HUES48 (cell line): ENCODE measurements around the gene ATXN7L2.

Experiments
- H3K27ac ChIP-seq: one replicate; pipeline ENCODE4 v1.7.0; 2013; ENCODE audit warnings: low read depth, low read length, inconsistent platforms
- H3K27me3 ChIP-seq: 2 replicates; pipeline ENCODE4 v1.6.1; 2013; ENCODE audit warnings: mild to moderate bottlenecking, low read length; ENCODE audit not compliant: control insufficient read depth, insufficient read depth
- H3K36me3 ChIP-seq: 2 replicates; pipeline ENCODE4 v1.6.1; 2013; ENCODE audit warnings: low read length; ENCODE audit not compliant: control insufficient read depth, insufficient read depth
- H3K4me1 ChIP-seq: 2 replicates; pipeline ENCODE4 v1.6.1; 2013; ENCODE audit warnings: mild to moderate bottlenecking, low read length; ENCODE audit not compliant: control insufficient read depth, insufficient read depth
- H3K4me3 ChIP-seq: 2 replicates; pipeline ENCODE4 v1.5.1; 2013; ENCODE audit warnings: mild to moderate bottlenecking, low read depth, low read length
- H3K9ac ChIP-seq: 2 replicates; pipeline ENCODE4 v1.6.1; 2013; ENCODE audit warnings: mild to moderate bottlenecking, low read depth, low read length, moderate library complexity
- H3K9me3 ChIP-seq: 2 replicates; pipeline ENCODE4 v1.6.1; 2013; ENCODE audit warnings: low read length; ENCODE audit not compliant: control insufficient read depth, insufficient read depth

ATXN7L2 gene

DNA sequence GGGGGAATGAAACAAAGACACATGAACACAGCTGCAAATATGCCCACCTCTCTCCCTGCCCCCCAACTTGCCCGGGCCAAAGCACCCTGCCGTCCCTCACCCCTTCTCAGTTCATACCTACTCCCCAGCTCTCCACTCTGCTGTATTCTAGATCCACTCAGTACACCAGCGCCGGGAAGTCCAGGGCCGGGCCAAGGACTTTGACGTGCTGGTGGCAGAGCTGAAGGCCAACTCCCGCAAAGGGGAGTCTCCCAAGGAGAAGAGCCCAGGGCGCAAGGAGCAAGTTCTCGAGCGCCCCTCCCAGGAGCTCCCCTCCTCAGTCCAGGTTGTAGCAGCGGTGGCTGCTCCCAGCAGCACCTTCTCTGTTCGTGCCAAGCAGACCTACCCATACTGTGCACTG lies 5.0 kb downstream of the ATXN7L2 start:
- H3K4me3 ChIP-seq = no peak overlapping the region
- H3K27me3 ChIP-seq = no peaks in the 10 kb centered on the region
- no peak overlapping the region for H3K27ac ChIP-seq
- H3K9me3 ChIP-seq = no peaks in the 10 kb centered on the region
- peaks cover 44% of the 10 kb centered on the region; the same call in 1 of the 2 replicates for H3K36me3 ChIP-seq
- peaks cover 8% of the 10 kb centered on the region; the same call in 1 of the 2 replicates for H3K4me1 ChIP-seq
- no peak overlapping the region for H3K9ac ChIP-seq

DNA sequence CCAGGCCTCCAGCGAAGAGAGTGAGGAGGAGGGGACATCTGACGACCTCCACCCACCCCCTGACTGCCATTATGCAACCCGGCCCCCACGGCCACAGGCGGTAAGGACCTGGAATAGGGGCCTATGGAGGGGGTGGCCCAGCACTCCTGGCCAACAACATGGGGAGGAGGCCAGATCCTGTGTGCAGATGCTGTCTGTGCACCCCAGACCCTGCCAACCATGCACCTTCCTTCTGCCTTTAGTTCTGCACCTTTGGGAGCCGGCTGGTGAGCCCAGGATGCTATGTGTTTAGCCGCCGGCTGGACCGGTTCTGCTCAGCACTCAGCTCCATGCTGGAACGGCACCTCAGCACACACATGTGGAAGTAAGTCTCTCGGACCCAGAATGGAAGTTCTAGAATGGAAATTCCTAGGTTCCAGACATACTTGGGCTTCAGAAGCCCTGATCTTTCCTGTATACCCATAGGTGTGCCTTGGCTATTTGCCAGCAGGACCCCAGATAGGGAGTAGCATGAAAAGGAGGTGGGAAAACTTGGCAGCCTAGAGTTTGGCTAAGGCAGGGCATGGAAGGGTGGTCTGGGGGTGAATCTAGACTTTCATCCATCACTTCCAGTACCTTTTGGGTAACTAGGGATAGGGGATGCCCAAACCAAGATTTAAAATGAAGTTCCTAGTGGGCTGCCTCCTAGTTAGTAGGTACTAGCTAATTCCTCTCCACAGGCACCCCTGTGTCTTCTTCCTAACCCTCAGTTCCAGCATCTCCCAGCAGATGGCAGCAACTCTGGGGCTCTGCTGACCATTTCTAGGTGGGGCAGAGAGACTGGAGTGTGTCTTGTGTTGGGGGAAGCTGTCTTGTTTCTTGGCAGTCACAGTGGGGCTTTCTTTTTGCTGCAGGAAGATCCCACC lies 6.6 kb downstream of the ATXN7L2 start:
- H3K27ac ChIP-seq = no peak overlapping the region
- H3K4me1 ChIP-seq = peaks cover 7% of the 10 kb centered on the region; the same call in 1 of the 2 replicates
- H3K4me3 ChIP-seq = no peak overlapping the region
- H3K27me3 ChIP-seq = no peaks in the 10 kb centered on the region
- H3K9me3 ChIP-seq = no peaks in the 10 kb centered on the region
- H3K36me3 ChIP-seq = peaks cover 44% of the 10 kb centered on the region; the same call in 1 of the 2 replicates
- H3K9ac ChIP-seq = no peak overlapping the region

DNA sequence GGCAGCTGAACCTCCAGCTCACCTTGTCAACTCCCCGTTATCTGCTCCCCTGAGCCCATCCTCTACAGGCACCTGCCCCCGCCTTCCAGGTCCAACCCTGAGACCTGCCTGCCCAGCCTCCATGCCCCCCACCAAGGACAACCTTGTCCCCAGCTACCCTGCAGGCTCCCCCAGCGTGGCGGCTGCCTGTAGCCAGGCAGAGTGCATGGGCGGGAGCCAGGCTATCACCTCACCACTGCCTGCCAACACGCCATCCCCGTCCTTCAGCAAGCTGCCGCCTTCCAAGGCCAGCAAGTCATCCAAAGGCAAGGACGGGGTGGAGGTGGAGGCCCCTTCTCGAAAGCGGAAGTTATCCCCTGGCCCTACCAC lies 7.2 kb downstream of the ATXN7L2 start:
- H3K4me1 ChIP-seq = 0 out of 2 replicates have a peak, but pooled peaks cover 3% of the 10 kb centered on the region
- no peak overlapping the region for H3K9ac ChIP-seq
- no peaks in the 10 kb centered on the region for H3K9me3 ChIP-seq
- H3K27ac ChIP-seq = no peak overlapping the region
- H3K4me3 ChIP-seq = no peak overlapping the region
- peaks cover 40% of the 10 kb centered on the region; the same call in 1 of the 2 replicates for H3K36me3 ChIP-seq
- H3K27me3 ChIP-seq = no peaks in the 10 kb centered on the region

DNA sequence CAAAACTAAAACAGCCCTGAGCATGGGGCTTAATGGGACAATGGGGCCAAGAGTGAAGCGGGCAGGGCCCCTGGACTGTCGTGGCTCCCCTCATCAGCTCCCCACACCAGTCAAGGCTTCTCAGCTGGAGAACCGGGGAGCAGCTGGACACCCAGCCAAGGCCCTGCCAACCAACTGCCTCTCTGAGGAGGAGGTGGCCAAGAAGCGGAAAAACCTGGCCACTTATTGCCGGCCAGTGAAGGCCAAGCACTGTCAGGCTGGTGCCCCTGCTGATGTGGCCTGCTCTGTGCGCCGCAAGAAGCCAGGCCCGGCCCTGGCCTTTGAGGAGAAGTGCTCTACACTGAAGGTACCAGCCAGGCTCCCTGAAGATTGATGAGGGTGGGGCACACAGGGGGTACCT lies 7.7 kb downstream of the ATXN7L2 start:
- Histone ChIP-seq H3K9me3 (no peaks in the 10 kb centered on the region), H3K27ac (no peak overlapping the region), H3K27me3 (no peaks in the 10 kb centered on the region), H3K4me1 (0 out of 2 replicates have a peak, but pooled peaks cover 3% of the 10 kb centered on the region), H3K4me3 (no peak overlapping the region), H3K9ac (no peak overlapping the region), H3K36me3 (peaks cover 36% of the 10 kb centered on the region; the same call in 1 of the 2 replicates)

DNA sequence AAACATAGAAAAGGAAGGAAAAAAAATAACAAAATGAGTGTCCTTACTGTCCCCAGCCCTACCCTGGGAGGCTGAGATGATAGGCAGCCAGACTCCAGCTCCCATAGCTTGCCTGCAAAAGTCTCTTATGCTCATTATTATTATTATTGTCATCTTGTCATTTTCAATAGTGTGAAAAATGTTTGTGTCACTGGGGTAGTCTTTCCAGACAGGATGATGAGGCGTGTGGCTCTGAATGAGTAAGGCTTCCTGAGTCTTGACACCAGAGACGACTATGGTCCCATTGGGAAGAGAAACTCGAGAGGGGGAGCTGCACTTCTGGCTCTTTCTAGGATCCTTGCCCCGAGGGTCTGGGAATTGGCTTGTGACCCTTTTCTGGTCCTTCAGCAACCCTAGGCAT lies 9.1 kb downstream of the ATXN7L2 start:
- peaks cover 8% of the 10 kb centered on the region; the same call in 1 of the 2 replicates for H3K4me1 ChIP-seq
- peaks cover 30% of the 10 kb centered on the region; the same call in 1 of the 2 replicates for H3K36me3 ChIP-seq
- no peak overlapping the region for H3K9ac ChIP-seq
- H3K9me3 ChIP-seq = no peaks in the 10 kb centered on the region
- H3K4me3 ChIP-seq = no peak overlapping the region
- H3K27ac ChIP-seq = no peak overlapping the region
- H3K27me3 ChIP-seq = no peaks in the 10 kb centered on the region

DNA sequence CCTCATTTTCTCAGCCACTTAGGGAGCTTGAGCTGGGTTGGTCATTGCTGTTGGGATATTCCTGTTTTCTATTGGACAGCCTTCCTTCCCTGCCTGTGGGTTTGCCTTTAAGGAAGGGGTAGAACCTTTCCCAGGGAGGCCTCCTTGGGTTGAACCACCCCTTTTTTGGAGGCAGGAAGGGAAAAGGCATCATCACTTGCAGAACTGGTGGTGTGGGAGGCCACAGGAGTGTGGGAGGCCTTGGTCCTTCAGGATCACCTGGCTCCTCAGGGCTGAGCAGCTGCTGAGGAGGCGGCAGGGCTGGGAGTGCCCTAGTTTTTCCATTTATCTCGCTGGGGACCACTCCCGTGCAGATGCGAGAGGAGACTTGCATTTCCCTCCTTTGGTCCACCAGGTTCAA lies 9.5 kb downstream of the ATXN7L2 start:
- H3K4me3 ChIP-seq = no peak overlapping the region
- H3K36me3 ChIP-seq = peaks cover 25% of the 10 kb centered on the region; the same call in 1 of the 2 replicates
- peaks cover 13% of the 10 kb centered on the region; the same call in 1 of the 2 replicates for H3K4me1 ChIP-seq
- H3K9me3 ChIP-seq = no peaks in the 10 kb centered on the region
- H3K27ac ChIP-seq = no peak overlapping the region
- H3K9ac ChIP-seq = no peak overlapping the region
- no peaks in the 10 kb centered on the region for H3K27me3 ChIP-seq

DNA sequence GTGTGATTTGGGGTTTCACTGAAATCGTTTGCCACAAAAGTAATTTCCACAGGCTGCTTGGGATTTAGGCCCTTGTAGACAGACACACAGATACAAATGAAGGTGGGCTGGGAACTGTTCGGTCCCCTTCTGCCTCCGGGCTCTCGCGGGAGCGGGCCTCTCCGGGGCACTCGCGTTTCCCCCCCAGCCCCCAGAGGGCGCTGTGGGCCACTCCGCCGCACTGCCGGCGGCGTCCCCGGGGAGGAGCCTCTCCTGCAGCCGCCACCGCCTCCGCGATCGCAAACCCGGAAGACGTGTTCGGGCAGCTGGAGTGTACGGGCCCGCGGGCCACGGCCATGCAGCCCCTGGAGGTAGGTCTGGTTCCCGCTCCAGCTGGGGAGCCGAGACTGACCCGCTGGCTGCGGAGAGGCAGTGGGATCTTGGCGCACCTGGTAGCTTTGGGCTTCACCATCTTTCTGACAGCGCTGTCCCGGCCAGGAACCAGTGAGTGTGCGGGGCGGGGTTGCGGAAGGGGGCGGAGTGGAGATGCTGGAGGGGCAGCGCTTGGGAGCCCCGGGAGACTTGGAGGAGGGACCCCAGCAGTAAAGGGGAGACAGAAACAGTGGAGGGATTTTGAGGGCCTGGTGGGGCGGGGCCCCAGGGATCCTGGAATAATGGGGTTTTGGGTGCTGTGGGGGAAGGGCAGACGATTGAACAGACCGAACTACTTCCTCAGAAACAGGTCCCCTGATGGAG lies 10.3 kb downstream of the ATXN7L2 start, which contains the start of gene CYB561D1:
Gene CYB561D1, plus strand, starts transcription at position 290 of the 735 bp plus-strand sequence. Its CDS starts 46 bp downstream, at position 336.
- H3K27me3 ChIP-seq = no peaks in the 10 kb centered on the region
- H3K4me1 ChIP-seq = peaks cover 17% of the 10 kb centered on the region
- peak within 1 kb of the TSS; percentile 96 for H3K4me3 ChIP-seq
- peak within 1 kb of the TSS; percentile 44 for H3K27ac ChIP-seq
- H3K36me3 ChIP-seq = peaks cover 22% of the 10 kb centered on the region; the same call in 1 of the 2 replicates
- no peaks in the 10 kb centered on the region for H3K9me3 ChIP-seq
- H3K9ac ChIP-seq = no peak within 1 kb of the TSS

DNA sequence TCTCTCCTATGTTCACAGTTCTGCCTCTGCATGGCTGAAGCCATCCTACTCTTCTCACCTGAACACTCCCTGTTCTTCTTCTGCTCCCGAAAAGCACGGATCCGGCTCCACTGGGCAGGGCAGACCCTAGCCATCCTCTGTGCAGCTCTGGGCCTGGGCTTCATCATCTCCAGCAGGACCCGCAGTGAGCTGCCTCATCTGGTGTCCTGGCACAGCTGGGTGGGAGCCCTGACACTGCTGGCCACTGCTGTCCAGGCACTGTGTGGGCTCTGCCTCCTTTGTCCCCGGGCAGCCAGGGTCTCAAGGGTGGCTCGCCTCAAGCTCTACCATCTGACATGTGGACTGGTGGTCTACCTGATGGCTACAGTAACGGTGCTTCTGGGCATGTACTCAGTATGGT lies 12.0 kb downstream of the ATXN7L2 start:
- peaks cover 13% of the 10 kb centered on the region; the same call in 1 of the 2 replicates for H3K36me3 ChIP-seq
- H3K27ac ChIP-seq = no peak overlapping the region
- no peak overlapping the region for H3K9ac ChIP-seq
- H3K9me3 ChIP-seq = no peaks in the 10 kb centered on the region
- no peaks in the 10 kb centered on the region for H3K27me3 ChIP-seq
- peaks cover 20% of the 10 kb centered on the region for H3K4me1 ChIP-seq
- no peak overlapping the region for H3K4me3 ChIP-seq

DNA sequence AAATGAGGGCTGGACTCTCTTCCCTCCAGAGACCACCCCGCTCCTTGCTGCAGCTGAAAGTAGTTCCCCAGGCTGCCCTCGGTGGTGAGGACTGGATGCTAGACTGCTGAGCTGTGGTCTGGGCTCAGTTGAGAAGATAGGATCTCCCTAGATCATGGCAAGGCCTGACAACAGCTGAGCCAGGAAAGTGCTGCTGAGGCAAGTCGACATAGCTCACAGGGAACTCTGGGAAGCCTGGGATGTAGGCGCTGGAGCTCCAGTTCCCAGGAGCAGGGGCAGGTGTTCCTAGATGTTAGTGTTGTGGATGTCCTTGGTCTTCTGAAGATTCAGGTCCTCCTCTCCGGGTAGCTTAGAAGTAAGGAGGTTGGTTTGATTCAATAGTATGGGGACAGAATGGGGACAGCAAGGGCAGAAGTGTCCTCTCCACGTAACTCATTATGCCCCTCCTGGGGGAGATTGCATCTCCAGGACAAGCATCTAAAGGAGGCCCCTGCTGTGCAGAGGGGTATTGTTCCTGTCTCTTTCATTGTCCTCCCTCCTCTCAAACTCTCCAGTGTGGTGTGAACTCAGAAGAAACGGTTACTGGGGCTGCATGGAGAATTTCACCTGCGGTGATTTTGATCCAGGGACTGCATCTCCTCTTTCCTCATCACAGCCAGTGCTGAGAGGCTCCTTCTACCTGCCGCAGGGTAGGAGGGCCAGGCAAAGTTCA lies 13.9 kb downstream of the ATXN7L2 start:
- Histone ChIP-seq H3K4me3 (no peak overlapping the region), H3K9ac (no peak overlapping the region), H3K27me3 (no peaks in the 10 kb centered on the region), H3K4me1 (peaks cover 20% of the 10 kb centered on the region), H3K27ac (peak overlapping the region; percentile 57), H3K9me3 (no peaks in the 10 kb centered on the region), H3K36me3 (no peaks in the 10 kb centered on the region)

DNA sequence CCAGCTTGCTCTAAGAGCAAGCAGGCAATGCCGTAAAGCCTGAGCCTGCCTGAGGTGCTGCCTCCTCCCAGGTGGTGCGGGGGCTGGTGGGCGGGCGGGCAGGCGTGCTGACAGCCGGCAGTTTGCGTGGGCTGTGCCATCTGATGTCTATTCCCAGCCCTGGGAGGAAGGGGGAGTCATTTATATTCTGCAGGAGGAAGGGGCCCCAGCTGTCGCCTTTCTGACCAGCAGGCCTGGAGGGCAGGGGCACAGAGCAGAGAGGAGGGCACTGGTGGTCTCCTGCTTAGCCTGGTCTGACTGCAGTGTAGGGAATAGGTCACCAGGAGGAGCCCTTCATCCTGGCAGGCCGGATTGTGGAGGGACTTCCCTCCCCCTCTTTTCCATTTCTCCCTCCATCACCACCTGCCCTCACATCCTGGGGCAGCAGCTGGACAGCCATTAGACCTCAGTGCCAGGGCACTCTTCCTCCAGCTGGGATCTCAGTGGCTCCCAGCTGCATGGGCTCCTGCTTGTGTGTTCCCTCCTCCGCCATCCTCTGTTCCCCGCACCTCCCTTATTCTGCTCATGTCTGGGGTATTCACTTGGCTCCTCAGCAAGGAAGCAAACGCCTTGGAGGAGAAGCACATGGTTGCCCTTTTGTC lies 14.6 kb downstream of the ATXN7L2 start:
- Histone ChIP-seq H3K9me3 (no peaks in the 10 kb centered on the region), H3K4me1 (peaks cover 20% of the 10 kb centered on the region), H3K4me3 (no peak overlapping the region), H3K9ac (no peak overlapping the region), H3K36me3 (no peaks in the 10 kb centered on the region), H3K27ac (peak overlapping the region; percentile 57), H3K27me3 (no peaks in the 10 kb centered on the region)
